Activated CD8-positive, alpha-beta T cell treated with anti-CD3 and anti-CD28 coated beads for 36 hours (primary cell): Measurements from ENCODE around the gene LRBA. TPM values are rescaled to one million over a fixed set of nuclear protein-coding genes. Genes with fewer than 3 reads are reported as not detected.

Experiments
- ATAC-seq: fragments of 200-7000 bp; cut with Tn5 transposase; one replicate; pipeline ENCODE4 v1.10.0; 2021; ENCODE audit warnings: mild to moderate bottlenecking, moderate library complexity
- CTCF ChIA-PET: fragments of 350-600 bp; sonication (Branson Sonifier 250); formaldehyde crosslinking; loops from one replicate; lab custom pipeline; 2021; ENCODE audit warnings: antibody characterized with exemption; lab: Charles Lee
- POLR2A ChIA-PET: fragments of 350-600 bp; sonication (Branson Sonifier 250); formaldehyde crosslinking; loops from one replicate; lab custom pipeline; 2021; ENCODE audit warnings: antibody characterized with exemption; lab: Charles Lee
- DNase-seq: peaks from one replicate; pipeline ENCODE4 v3.0.0-alpha.2; 2020
- H3K27ac Mint-ChIP-seq: one replicate; pipeline ENCODE4 v1.8.0; 2021; ENCODE audit warnings: mild to moderate bottlenecking, mixed read lengths
- H3K27me3 Mint-ChIP-seq: one replicate; pipeline ENCODE4 v1.8.0; 2021; ENCODE audit warnings: mixed read lengths
- H3K36me3 Mint-ChIP-seq: one replicate; pipeline ENCODE4 v1.8.0; 2021; ENCODE audit warnings: low read depth, mixed read lengths
- H3K4me1 Mint-ChIP-seq: one replicate; pipeline ENCODE4 v1.8.0; 2021; ENCODE audit warnings: low read depth, mixed read lengths
- H3K4me3 Mint-ChIP-seq: one replicate; pipeline ENCODE4 v1.8.0; 2021; ENCODE audit warnings: mild to moderate bottlenecking, moderate library complexity, mixed read lengths
- H3K9me3 Mint-ChIP-seq: one replicate; pipeline ENCODE4 v1.8.0; 2021; ENCODE audit warnings: mixed read lengths
- intact Hi-C: fragments of 100-400 bp; cut with micrococcal nuclease; formaldehyde crosslinking; loops from one replicate; pipeline ENCODE4 v1.10.0; 2022
- total RNA-seq, 2 experiments: library from RNA; stranded (reverse); gene quantifications; one replicate each; pipeline ENCODE4 v1.2.3, GENCODE V29; 2021
- TF ChIP-seq, protein P1 (sequence below): fragments of 200-600 bp; IDR thresholded peaks from one replicate; pipeline ENCODE4 v1.8.0; 2022; ENCODE audit warnings: antibody characterized with exemption, mild to moderate bottlenecking

LRBA gene
- total RNA-seq, 2 experiments from 2014 or later: 48.1 to 52.5 TPM

DNA sequence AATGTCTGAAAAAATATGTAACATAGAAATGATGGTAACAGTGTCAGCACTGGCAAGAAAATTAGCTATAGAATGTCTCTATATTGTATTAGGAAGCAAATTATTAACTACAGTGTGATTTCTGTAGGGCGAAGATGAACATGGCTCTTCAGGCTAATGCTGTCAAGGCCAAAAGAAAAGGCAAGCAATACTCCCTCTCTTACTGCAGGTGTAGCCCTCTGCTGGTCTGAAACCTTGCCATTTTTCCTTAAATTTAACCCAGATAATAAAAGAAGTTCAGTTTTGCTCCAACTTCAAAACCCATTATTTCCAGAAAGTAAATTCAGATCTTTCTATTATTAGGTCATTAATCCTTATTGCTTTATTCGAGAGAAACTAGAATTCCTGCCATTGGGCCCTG lies 215.9 kb downstream of the LRBA start:
- CTCF ChIA-PET: interaction anchor here (1.6 kb wide), 1 partner anchor 67 kb away, joined by 3 read pairs; no protein-coding TSS in a partner anchor

DNA sequence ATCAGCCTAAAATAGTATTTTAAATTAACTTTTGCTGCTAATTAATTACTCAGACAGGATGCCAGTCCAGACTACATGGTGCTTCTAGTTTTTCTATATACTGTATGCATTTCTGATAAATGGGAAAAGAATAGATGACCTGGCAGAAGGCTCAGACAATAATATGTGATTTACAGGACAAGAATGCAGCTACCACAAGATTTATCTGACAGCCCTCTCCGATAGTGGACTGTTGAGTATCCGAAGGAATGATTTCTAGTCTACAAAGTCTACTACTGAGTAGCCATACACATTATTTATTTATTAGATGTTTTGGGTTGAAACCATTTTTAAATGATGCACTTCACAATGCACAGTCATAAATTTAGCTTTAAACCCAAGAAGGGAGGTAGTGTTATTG lies 220.4 kb downstream of the LRBA start:
- ChIA-PET CTCF (no interaction called here), POLR2A (no interaction called here)
- DNase-seq (no peak), ATAC-seq (no peak)
- Mint-ChIP-seq H3K27me3 (no peaks in the 10 kb centered on the region), H3K4me3 (no peak overlapping the region), H3K36me3 (peaks cover 15% of the 10 kb centered on the region), H3K4me1 (no peaks in the 10 kb centered on the region), H3K9me3 (no peaks in the 10 kb centered on the region), H3K27ac (no peak overlapping the region)
- TF ChIP-seq, protein P1, sequence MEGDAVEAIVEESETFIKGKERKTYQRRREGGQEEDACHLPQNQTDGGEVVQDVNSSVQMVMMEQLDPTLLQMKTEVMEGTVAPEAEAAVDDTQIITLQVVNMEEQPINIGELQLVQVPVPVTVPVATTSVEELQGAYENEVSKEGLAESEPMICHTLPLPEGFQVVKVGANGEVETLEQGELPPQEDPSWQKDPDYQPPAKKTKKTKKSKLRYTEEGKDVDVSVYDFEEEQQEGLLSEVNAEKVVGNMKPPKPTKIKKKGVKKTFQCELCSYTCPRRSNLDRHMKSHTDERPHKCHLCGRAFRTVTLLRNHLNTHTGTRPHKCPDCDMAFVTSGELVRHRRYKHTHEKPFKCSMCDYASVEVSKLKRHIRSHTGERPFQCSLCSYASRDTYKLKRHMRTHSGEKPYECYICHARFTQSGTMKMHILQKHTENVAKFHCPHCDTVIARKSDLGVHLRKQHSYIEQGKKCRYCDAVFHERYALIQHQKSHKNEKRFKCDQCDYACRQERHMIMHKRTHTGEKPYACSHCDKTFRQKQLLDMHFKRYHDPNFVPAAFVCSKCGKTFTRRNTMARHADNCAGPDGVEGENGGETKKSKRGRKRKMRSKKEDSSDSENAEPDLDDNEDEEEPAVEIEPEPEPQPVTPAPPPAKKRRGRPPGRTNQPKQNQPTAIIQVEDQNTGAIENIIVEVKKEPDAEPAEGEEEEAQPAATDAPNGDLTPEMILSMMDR: no peak
- intact Hi-C loops: no loop called here

More for the DNA sequence above, 215.9 kb downstream of the LRBA start:
- H3K4me1 Mint-ChIP-seq: no peaks in the 10 kb centered on the region
- intact Hi-C loops: no loop called here
- POLR2A ChIA-PET: interaction anchor here (0.5 kb wide), 1 partner anchor 141 kb away, joined by 6 read pairs; no protein-coding TSS in a partner anchor
- DNase-seq: no peak
- H3K36me3 Mint-ChIP-seq: peaks cover 21% of the 10 kb centered on the region
- H3K9me3 Mint-ChIP-seq: no peaks in the 10 kb centered on the region
- ATAC-seq: no peak
- no peaks in the 10 kb centered on the region for H3K27me3 Mint-ChIP-seq
- TF ChIP-seq, protein P1: no peak
- no peak overlapping the region for H3K27ac Mint-ChIP-seq
- no peak overlapping the region for H3K4me3 Mint-ChIP-seq

DNA sequence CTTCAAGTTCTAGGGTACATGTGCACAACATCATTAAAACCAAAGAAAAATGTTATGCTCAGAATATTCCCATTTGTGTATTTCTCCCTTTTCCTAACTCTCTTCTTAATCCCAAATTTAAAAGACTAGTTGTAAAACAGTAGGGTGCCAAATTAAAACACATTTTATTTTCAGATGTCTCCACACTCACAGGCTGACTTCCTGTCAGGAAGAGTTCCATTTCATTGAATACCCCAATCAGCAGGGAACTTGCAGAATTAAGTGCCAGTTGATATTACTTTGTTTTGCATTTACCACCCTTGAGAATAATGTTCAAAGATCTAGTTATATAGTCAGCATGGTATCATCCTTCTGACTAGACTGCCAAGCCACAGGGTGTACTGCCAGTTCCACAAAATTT lies 225.2 kb downstream of the LRBA start:
- DNase-seq: no peak
- intact Hi-C loops: no loop called here
- TF ChIP-seq, protein P1: no peak
- ATAC-seq: no peak
- ChIA-PET POLR2A (no interaction called here), CTCF (interaction anchor here (1.4 kb wide), 1 partner anchor 77 kb away, joined by 3 read pairs; no protein-coding TSS in a partner anchor)
- H3K27ac Mint-ChIP-seq: no peak overlapping the region
- no peaks in the 10 kb centered on the region for H3K9me3 Mint-ChIP-seq
- peaks cover 8% of the 10 kb centered on the region for H3K36me3 Mint-ChIP-seq
- H3K27me3 Mint-ChIP-seq: no peaks in the 10 kb centered on the region
- H3K4me3 Mint-ChIP-seq: no peak overlapping the region
- H3K4me1 Mint-ChIP-seq: no peaks in the 10 kb centered on the region

DNA sequence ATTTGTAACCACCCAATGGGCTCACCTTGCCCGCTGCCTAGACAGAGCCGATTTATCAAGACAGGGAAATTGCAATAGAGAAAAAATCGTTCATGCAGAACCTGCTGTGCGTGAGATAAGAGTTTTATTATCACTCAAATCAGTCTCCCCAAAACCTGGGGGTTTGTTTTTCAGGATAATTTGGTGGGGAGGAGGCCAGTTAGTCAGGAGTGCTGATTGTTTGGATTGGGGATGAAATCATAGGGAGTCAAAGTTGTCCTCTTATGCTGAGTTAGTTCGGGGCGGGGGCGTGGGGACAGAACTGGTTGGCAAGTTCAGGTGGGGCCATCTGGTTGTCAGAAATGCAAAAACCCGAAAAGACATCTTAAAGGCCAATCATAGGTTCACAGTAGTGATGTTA lies 230.1 kb downstream of the LRBA start:
- Mint-ChIP-seq H3K36me3 (peaks cover 6% of the 10 kb centered on the region), H3K4me1 (no peaks in the 10 kb centered on the region), H3K4me3 (no peak overlapping the region), H3K27ac (no peak overlapping the region), H3K27me3 (no peaks in the 10 kb centered on the region), H3K9me3 (no peaks in the 10 kb centered on the region)
- DNase-seq: no peak
- ChIA-PET POLR2A (no interaction called here), CTCF (no interaction called here)
- no peak for ATAC-seq
- TF ChIP-seq, protein P1: no peak
- intact Hi-C loops: no loop called here

DNA sequence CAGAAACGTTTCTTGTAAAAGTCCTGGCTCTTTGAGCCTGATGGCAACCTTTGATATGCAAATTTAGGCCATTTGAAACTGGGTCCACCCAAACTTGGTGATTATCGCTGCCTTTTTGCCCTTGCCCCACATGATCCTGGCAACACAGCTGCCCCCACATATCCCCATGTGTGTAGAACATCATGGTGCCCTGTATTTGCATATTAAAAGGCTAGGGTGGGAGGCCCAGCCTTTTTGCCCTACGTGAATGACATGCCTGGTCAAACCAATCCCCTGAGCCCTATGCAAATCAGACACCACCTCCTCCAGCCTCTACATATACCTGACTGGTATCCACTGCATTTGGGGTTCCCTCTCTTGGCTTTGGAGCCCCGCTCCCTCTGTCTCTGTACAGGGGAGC lies 230.8 kb downstream of the LRBA start:
- H3K36me3 Mint-ChIP-seq: peaks cover 4% of the 10 kb centered on the region
- intact Hi-C loops: no loop called here
- no peaks in the 10 kb centered on the region for H3K9me3 Mint-ChIP-seq
- H3K27me3 Mint-ChIP-seq: no peaks in the 10 kb centered on the region
- CTCF ChIA-PET: no interaction called here
- H3K27ac Mint-ChIP-seq: no peak overlapping the region
- ATAC-seq: no peak
- H3K4me1 Mint-ChIP-seq: no peaks in the 10 kb centered on the region
- H3K4me3 Mint-ChIP-seq: no peak overlapping the region
- no peak for DNase-seq
- POLR2A ChIA-PET: no interaction called here
- TF ChIP-seq, protein P1: no peak
